GM12891 (cell line): ENCODE measurements around the gene RBM20.

ENCODE experiments used
- PAX5 ChIP-seq: IDR thresholded peaks from 2 replicates; pipeline ENCODE4 v1.6.1; 2011; ENCODE audit warnings: low read length, moderate library complexity, mild to moderate bottlenecking; ENCODE audit not compliant: insufficient read depth, severe bottlenecking
- POLR2A ChIP-seq: IDR thresholded peaks from 2 replicates; pipeline ENCODE4 v1.6.1; 2011; ENCODE audit warnings: low read depth, low read length, control low read depth
- POLR2AphosphoS5 ChIP-seq: IDR thresholded peaks from 2 replicates; pipeline ENCODE4 v1.6.1; 2011; ENCODE audit warnings: low read depth, low read length, control low read depth
- SPI1 ChIP-seq: IDR thresholded peaks from 2 replicates; pipeline ENCODE4 v1.6.1; 2011; ENCODE audit warnings: low read depth, low read length, control low read depth
- TAF1 ChIP-seq: IDR thresholded peaks from 2 replicates; pipeline ENCODE4 v1.6.1; 2011; ENCODE audit warnings: low read depth, low read length, control low read depth

DNA sequence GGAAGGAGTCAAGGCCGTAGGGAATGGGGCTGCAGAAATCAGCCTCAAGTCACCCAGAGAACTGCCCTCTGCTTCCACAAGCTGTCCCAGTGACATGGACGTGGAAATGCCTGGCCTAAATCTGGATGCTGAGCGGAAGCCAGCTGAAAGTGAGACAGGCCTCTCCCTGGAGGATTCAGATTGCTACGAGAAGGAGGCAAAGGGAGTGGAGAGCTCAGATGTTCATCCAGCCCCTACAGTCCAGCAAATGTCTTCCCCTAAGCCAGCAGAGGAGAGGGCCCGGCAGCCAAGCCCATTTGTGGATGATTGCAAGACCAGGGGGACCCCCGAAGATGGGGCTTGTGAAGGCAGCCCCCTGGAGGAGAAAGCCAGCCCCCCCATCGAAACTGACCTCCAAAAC, 177.4 kb downstream of the RBM20 start:
- TF ChIP-seq POLR2AphosphoS5 (no peak), POLR2A (no peak), PAX5 (no peak), SPI1 (no peak), TAF1 (no peak)
